ENCODE results near the gene GLRX5.
A peak's percentile ranks its signal among the peaks of the same experiment; 100 is the strongest.

Gene GLRX5

DNA sequence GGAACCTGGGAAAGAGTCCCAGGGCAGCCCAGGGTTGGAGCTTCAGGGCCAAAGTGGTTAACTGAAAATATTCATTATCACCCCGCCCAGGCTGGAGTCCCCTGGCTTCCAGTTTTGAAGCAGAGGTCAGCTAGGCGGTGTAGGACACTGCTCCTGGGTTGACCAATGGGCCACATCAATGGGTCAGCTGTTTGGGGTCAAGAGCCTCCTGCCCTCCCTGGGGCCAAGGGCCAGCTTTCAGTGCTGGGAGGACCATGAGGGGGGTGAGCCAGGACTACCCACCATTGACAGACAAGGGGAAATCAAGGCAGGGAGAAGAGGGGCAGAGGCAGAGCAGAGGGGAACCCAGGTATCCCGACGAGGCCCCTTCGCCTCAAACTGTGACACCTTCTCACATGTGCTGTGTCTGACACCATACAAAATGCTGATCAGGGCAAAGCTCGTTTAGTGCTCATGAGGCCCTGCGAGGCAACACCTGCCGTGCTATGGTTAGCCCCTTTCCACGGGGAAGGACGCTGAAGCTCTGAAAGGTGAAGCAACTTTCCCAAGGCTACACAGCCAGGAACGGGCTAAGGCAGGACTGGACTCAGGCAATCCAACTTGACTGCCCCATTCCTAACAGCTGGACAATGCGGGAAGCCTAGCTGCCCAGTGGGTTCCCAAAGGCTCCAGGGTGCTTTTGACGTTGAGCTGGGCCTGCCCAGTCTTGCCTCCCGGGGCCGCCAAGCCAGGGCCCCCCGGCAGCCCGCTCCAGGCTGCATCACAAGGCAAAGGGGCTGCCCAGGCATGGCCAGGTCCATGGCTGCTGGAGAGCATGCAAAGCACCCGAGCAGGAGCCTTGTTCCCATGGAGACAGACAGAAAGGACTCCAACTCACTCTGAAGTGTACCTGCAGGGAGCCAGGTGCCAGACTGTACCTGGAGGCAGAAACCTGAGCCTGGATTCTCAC lies 20.4 kb upstream of the GLRX5 start:
- Histone ChIP-seq H3K79me2 (ENCODE audit: insufficient read depth, low read depth) (peaks cover 39% of the 10 kb centered on the region), H3K27ac (peak overlapping the region; percentile 54; the same call in 1 of the 2 replicates), H3K4me2 (peak overlapping the region; percentile 80), H2AFZ (ENCODE audit: low read depth) (no peak overlapping the region), H3K36me3 (ENCODE audit: insufficient read depth) (no peaks in the 10 kb centered on the region), H3K4me1 (ENCODE audit: low read depth, poor library complexity, severe bottlenecking) (peaks cover 48% of the 10 kb centered on the region), H3K4me3 (IDR thresholded peaks at IDR 0.05; ENCODE audit: insufficient read depth, low read depth, low read length) (no peak overlapping the region), H3K27me3 (ENCODE audit: insufficient read depth, low read depth) (no peaks in the 10 kb centered on the region), H3K9ac (no peak overlapping the region; the same call in 1 of the 2 replicates), H4K20me1 (ENCODE audit: insufficient read depth) (no peaks in the 10 kb centered on the region)
- TF ChIP-seq, protein P1, sequence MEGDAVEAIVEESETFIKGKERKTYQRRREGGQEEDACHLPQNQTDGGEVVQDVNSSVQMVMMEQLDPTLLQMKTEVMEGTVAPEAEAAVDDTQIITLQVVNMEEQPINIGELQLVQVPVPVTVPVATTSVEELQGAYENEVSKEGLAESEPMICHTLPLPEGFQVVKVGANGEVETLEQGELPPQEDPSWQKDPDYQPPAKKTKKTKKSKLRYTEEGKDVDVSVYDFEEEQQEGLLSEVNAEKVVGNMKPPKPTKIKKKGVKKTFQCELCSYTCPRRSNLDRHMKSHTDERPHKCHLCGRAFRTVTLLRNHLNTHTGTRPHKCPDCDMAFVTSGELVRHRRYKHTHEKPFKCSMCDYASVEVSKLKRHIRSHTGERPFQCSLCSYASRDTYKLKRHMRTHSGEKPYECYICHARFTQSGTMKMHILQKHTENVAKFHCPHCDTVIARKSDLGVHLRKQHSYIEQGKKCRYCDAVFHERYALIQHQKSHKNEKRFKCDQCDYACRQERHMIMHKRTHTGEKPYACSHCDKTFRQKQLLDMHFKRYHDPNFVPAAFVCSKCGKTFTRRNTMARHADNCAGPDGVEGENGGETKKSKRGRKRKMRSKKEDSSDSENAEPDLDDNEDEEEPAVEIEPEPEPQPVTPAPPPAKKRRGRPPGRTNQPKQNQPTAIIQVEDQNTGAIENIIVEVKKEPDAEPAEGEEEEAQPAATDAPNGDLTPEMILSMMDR (conservative IDR thresholded peaks at IDR 0.05; ENCODE audit: low read depth, low read length): no peak

DNA sequence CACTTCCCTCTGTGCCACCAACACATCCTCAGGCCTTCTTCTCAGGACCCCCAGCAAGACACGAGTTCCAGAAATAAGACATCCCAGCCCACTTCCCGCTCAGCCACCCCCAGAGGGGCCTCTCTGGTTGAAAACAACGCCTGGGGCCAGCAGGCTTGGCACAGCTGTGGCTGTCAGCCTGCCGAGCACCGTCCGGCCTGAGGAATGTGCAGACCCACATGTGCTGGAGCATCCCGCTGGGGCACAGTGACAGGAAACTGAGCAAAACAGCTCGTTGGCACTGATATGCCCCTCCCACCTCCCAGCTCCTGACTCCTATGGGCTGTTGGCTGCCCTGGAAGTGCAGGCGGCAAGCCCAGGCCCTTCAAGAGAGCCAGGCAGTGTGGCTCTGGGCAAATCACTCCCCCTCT lies 19.8 kb upstream of the GLRX5 start:
- Histone ChIP-seq H4K20me1 (ENCODE audit: insufficient read depth) (no peaks in the 10 kb centered on the region), H3K79me2 (ENCODE audit: insufficient read depth, low read depth) (peaks cover 36% of the 10 kb centered on the region), H3K27ac (peak overlapping the region; percentile 54), H2AFZ (ENCODE audit: low read depth) (no peak overlapping the region), H3K27me3 (ENCODE audit: insufficient read depth, low read depth) (no peaks in the 10 kb centered on the region), H3K4me1 (ENCODE audit: low read depth, poor library complexity, severe bottlenecking) (peaks cover 49% of the 10 kb centered on the region), H3K4me2 (peak overlapping the region; percentile 80), H3K4me3 (IDR thresholded peaks at IDR 0.05; ENCODE audit: insufficient read depth, low read depth, low read length) (no peak overlapping the region), H3K36me3 (ENCODE audit: insufficient read depth) (no peaks in the 10 kb centered on the region), H3K9ac (peak overlapping the region; percentile 49; the same call in 1 of the 2 replicates)
- TF ChIP-seq, protein P1 (conservative IDR thresholded peaks at IDR 0.05; ENCODE audit: low read depth, low read length): no peak

DNA sequence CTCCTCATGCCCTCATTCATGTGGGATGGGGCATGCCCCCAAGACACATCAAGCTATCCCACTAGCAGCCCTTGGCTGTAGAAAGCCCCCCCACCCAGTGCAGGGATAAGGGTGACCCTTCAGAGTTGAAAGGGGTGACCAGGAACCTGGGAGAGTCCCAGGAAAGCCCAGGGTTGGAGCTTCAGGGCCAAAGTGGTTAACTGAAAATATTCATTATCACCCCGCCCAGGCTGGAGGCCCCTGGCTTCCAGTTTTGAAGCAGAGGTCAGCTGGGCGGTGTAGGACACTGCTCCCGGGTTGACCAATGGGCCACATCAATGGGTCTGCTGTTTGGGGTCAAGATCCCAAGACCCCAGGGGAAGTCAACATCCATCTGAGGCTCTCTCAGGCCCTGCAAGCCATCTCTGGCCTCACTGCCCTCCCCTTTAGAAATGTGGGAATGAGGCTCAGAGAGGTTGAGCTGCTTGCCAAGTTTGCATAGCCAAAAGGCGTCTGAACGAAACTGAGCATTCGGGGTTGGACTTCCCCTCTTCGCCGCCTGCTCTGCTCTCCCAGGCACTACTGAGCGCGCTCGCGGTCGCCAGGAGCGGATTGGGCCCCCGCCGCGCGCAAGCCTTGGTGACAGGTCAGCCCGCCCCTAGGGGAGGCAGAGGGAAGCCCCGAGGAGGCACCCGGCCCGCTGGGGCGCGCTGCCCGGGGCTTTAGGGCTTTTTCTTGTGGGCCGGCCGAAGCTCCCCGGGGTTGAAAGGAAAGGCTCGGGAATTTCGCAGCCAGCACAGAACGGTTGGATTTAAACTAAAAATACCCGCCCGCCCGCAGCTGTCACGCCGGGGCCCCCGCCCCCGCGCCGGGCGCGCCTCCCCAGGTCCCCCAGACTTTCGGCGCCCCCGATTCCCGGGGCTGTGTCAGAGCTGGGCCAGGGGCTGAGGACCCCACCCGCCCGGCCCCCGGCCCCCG lies 19.0 kb upstream of the GLRX5 start:
- Histone ChIP-seq H4K20me1 (ENCODE audit: insufficient read depth) (no peaks in the 10 kb centered on the region), H3K4me3 (IDR thresholded peaks at IDR 0.05; ENCODE audit: insufficient read depth, low read depth, low read length) (no peak overlapping the region), H3K79me2 (ENCODE audit: insufficient read depth, low read depth) (peaks cover 32% of the 10 kb centered on the region), H3K36me3 (ENCODE audit: insufficient read depth) (no peaks in the 10 kb centered on the region), H3K27ac (peak overlapping the region; percentile 54), H3K27me3 (ENCODE audit: insufficient read depth, low read depth) (no peaks in the 10 kb centered on the region), H3K4me2 (peak overlapping the region; percentile 80), H3K4me1 (ENCODE audit: low read depth, poor library complexity, severe bottlenecking) (peaks cover 51% of the 10 kb centered on the region), H3K9ac (peak overlapping the region; percentile 49; the same call in 1 of the 2 replicates), H2AFZ (ENCODE audit: low read depth) (no peak overlapping the region)
- TF ChIP-seq, protein P1 (conservative IDR thresholded peaks at IDR 0.05; ENCODE audit: low read depth, low read length): 0 out of 2 replicates have a peak, but pooled peaks have one; percentile 21

DNA sequence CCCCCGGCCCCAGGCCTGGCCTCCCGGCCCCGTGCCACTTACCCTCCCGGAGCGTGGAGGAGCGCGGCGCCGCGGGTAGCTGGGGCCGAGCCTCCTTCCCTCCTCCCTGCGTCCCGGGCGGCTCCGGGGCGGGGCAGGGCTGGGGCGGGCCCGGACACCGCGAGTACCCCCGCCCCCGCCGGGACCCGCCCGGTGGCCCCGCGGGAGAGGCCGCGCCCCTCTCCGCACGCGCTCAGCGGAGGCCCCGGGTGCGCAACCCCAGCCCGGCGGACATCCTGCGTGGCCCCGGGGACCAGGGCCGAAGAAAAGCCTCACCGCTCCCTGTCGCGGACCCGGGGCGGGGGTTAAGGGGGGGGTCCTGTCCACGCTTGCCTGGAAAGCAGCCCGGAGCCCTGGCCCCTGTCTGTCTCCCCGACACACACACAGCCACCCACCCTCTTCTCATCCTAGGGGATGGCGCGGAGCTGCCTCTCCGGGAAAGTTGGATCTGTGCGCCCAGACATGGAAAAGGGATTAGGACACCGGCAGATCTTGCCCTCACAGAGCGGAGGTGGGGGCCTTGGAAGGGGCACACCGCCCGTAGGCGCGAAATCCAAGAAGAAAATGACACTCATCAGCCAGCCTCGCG lies 18.2 kb upstream of the GLRX5 start, which contains the start of gene SYNE3:
TSS of gene SYNE3 (minus strand) at position 97 of the 628 bp plus-strand sequence. CDS start 40,829 bp downstream, outside the sequence.
- H3K4me1 ChIP-seq (ENCODE audit: low read depth, poor library complexity, severe bottlenecking): peaks cover 56% of the 10 kb centered on the region
- H2AFZ ChIP-seq (ENCODE audit: low read depth): peak within 1 kb of the TSS; percentile 52; the same call in 1 of the 2 replicates
- H3K27ac ChIP-seq: peak within 1 kb of the TSS; percentile 93
- H3K79me2 ChIP-seq (ENCODE audit: insufficient read depth, low read depth): peaks cover 30% of the 10 kb centered on the region
- TF ChIP-seq, protein P1 (conservative IDR thresholded peaks at IDR 0.05; ENCODE audit: low read depth, low read length): no peak
- no peak within 1 kb of the TSS for H3K4me3 ChIP-seq (IDR thresholded peaks at IDR 0.05; ENCODE audit: insufficient read depth, low read depth, low read length)
- H3K9ac ChIP-seq: peak within 1 kb of the TSS; percentile 68
- H3K4me2 ChIP-seq: peak within 1 kb of the TSS; percentile 100
- H4K20me1 ChIP-seq (ENCODE audit: insufficient read depth): no peaks in the 10 kb centered on the region
- no peaks in the 10 kb centered on the region for H3K27me3 ChIP-seq (ENCODE audit: insufficient read depth, low read depth)
- H3K36me3 ChIP-seq (ENCODE audit: insufficient read depth): no peaks in the 10 kb centered on the region
